Measurements from ENCODE around the gene FAM185A. TPM values are rescaled to one million over a fixed set of nuclear protein-coding genes. Genes with fewer than 3 reads are reported as not detected.

Gene FAM185A
- total and polyA plus RNA-seq, 7 donors = 5.2 to 11.1 (median 8.6) TPM

GRCh38 chr7:102843850-102844249 is 95.1 kb downstream of the FAM185A start:
- Histone ChIP-seq H3K4me1 (no peaks in the 10 kb centered on the region), H3K36me3 (ENCODE audit: insufficient read depth in 1 of 2, low read depth in 1 of 2) (no peaks in the 10 kb centered on the region), H3K9me3 (no peaks in the 10 kb centered on the region), H3K27me3 (ENCODE audit: insufficient read depth in 3 of 3, low read length in 2 of 3) (no peaks in the 10 kb centered on the region), H3K4me3 (no peak overlapping the region), H3K27ac (no peak overlapping the region)
- ATAC-seq = no peak
- WGBS, 3 donors = 93 to 97% (median 96%) methylated on average over 3 of the region's 3 CpGs
- intact Hi-C loops (cut with DNase I) = no loop called here
- DNase-seq = no peak
- TF ChIP-seq CTCF (IDR thresholded peaks at IDR 0.05) = no peak

- intact Hi-C loops (cut with DNase I) = no loop called here
- 80 to 93% (median 88%) methylated on average over 2 of the region's 2 CpGs for WGBS, 3 donors
- H3K27me3 ChIP-seq (ENCODE audit: insufficient read depth in 3 of 3, low read length in 2 of 3) = no peaks in the 10 kb centered on the region
- H3K36me3 ChIP-seq (ENCODE audit: insufficient read depth in 1 of 2, low read depth in 1 of 2) = no peaks in the 10 kb centered on the region
- H3K4me3 ChIP-seq = no peak overlapping the region
- no peaks in the 10 kb centered on the region for H3K9me3 ChIP-seq
- H3K27ac ChIP-seq = no peak overlapping the region
- no peaks in the 10 kb centered on the region for H3K4me1 ChIP-seq
- no peak for ATAC-seq
- TF ChIP-seq CTCF (IDR thresholded peaks at IDR 0.05) = no peak
- DNase-seq = no peak
Measured at GRCh38 chr7:102845346-102845745, 96.5 kb downstream of the FAM185A start.

- no peak for TF ChIP-seq CTCF (IDR thresholded peaks at IDR 0.05)
Measured at GRCh38 chr7:102849079-102849478, 100.3 kb downstream of the FAM185A start.

DNA sequence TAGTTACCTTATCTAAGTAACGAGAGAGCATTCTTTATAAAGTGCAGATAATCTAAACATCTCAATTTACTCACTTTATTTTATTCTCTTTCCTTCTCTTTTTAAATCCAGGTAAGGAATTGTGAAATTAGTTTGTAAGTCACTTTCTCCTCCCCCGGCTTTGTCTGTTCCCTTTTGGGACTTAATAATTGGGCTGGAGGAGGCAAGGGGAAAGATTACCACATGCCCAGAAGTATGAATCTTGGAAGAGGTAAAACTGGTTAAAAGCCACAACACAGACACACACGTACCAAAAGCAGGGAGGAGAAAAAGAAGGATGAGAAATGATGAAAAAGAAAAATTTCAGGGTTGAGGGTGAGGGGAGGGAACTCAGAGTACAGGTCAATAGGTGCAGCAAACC is 100.7 kb downstream of the FAM185A start:
- no peak for ATAC-seq

More at GRCh38 chr7:102849079-102849478, 100.3 kb downstream of the FAM185A start:
- Histone ChIP-seq H3K36me3 (ENCODE audit: insufficient read depth in 1 of 2, low read depth in 1 of 2) (peaks cover 0 to 7% of the 10 kb centered on the region in 2 donors), H3K4me3 (no peak overlapping the region), H3K27ac (no peak overlapping the region), H3K4me1 (no peaks in the 10 kb centered on the region), H3K9me3 (no peaks in the 10 kb centered on the region), H3K27me3 (ENCODE audit: insufficient read depth in 3 of 3, low read length in 2 of 3) (no peaks in the 10 kb centered on the region)
- WGBS, 3 donors = 76 to 79% (median 78%) methylated on average over 5 of the region's 5 CpGs
- intact Hi-C loops (cut with DNase I) = no loop called here
- ATAC-seq = no peak
- no peak for DNase-seq

More for the DNA sequence above, 100.7 kb downstream of the FAM185A start:
- Histone ChIP-seq H3K9me3 (no peaks in the 10 kb centered on the region), H3K4me1 (no peaks in the 10 kb centered on the region), H3K36me3 (ENCODE audit: insufficient read depth in 1 of 2, low read depth in 1 of 2) (peaks cover 0 to 7% of the 10 kb centered on the region in 2 donors), H3K4me3 (no peak overlapping the region), H3K27me3 (ENCODE audit: insufficient read depth in 3 of 3, low read length in 2 of 3) (no peaks in the 10 kb centered on the region), H3K27ac (no peak overlapping the region)
- WGBS, 3 donors = 79 to 89% (median 84%) methylated on average over 3 of the region's 3 CpGs
- DNase-seq = no peak
- intact Hi-C loops (cut with DNase I) = no loop called here
- TF ChIP-seq CTCF (IDR thresholded peaks at IDR 0.05) = no peak

Data from psoas muscle (tissue), 8 donors.